HCT116 (cell line): ENCODE measurements around the gene PGC. TPM values are rescaled to one million over a fixed set of nuclear protein-coding genes. Genes with fewer than 3 reads are reported as not detected.

Experiments used
- ATAC-seq: fragments of 200-7000 bp; cut with Tn5 transposase; 2 replicates; pipeline ENCODE4 v1.9.1; 2020; ENCODE audit warnings: mild to moderate bottlenecking, moderate library complexity
- BruUV-seq: library from RNA; stranded (reverse); fragments of 400-500 nt; replicated peaks from 2 replicates; lab custom pipeline; 2021; lab: Mats Ljungman, UMichigan
- CTCF ChIA-PET: fragments of 300-600 bp; sonication (Branson Sonifier 250); formaldehyde crosslinking; loops from one replicate; lab custom pipeline; 2021; ENCODE audit warnings: antibody characterized with exemption; lab: Charles Lee
- POLR2A ChIA-PET: fragments of 300-600, 350-600 bp; sonication (Branson Sonifier 250); formaldehyde crosslinking; loops from one replicate; lab custom pipeline; 2021; ENCODE audit warnings: antibody characterized with exemption; lab: Charles Lee
- RAD21 ChIA-PET, 2 experiments: fragments of 300-600 bp; sonication (Branson Sonifier 250); formaldehyde crosslinking; loops; one replicate each; lab custom pipeline; 2023; ENCODE audit warnings: low total read pairs in 2 of 2; ENCODE audit not compliant: uncharacterized antibody in 2 of 2, unreplicated experiment in 2 of 2, low non-redundant PET in 1 of 2; lab: Charles Lee
- DNase-seq: peaks from one replicate; pipeline ENCODE4 v3.0.0-alpha.2; 2010; ENCODE audit warnings: low read depth, low spot score
- H2AFZ ChIP-seq: fragments of 200-600 bp; shearing (Covaris generic), sonication (generic); 2 replicates; pipeline ENCODE4 v1.6.1; 2017; ENCODE audit warnings: low read depth, mixed run types, mixed read lengths, antibody characterized with exemption, low read length; ENCODE audit not compliant: poor library complexity, severe bottlenecking
- H3K27ac ChIP-seq: 2 replicates; pipeline ENCODE4 v1.5.1; 2012; ENCODE audit warnings: low read depth, low read length
- H3K27me3 ChIP-seq: fragments of 200-600 bp; sonication (generic); 2 replicates; pipeline ENCODE4 v1.6.1; 2016; ENCODE audit warnings: mixed run types, low read length, mixed read lengths; ENCODE audit not compliant: insufficient read depth
- H3K36me3 ChIP-seq, 2 experiments: fragments of 200-500 bp in 1 of 2; fragments of 200-600 bp in 1 of 2; sonication (Bioruptor generic) in 1 of 2; sonication (generic) in 1 of 2; 2 replicates each; pipeline versions ENCODE4 v1.5.1 to v1.6.1; 2014 to 2016; ENCODE audit warnings: low read length in 2 of 2, inconsistent platforms in 1 of 2, mixed read lengths in 1 of 2, mixed run types in 1 of 2; ENCODE audit not compliant: insufficient read depth in 2 of 2, control insufficient read depth in 1 of 2
- H3K4me1 ChIP-seq, 2 experiments: fragments of 200-600 bp in 1 of 2; sonication (generic) in 1 of 2; 2 replicates each; pipeline versions ENCODE4 v1.5.1 to v1.6.1; 2012 to 2017; ENCODE audit warnings: low read length in 2 of 2, inconsistent platforms in 1 of 2, mild to moderate bottlenecking in 1 of 2, mixed read lengths in 1 of 2, mixed run types in 1 of 2, moderate library complexity in 1 of 2; ENCODE audit not compliant: insufficient read depth in 2 of 2, control insufficient read depth in 1 of 2
- H3K4me2 ChIP-seq: fragments of 200-600 bp; sonication (generic); 2 replicates; pipeline ENCODE4 v1.6.1; 2017; ENCODE audit warnings: mixed run types, low read length, mixed read lengths
- H3K4me3 ChIP-seq, 2 experiments: fragments of 200-600 bp in 1 of 2; sonication (generic) in 1 of 2; replicated peaks in 1 of 2; 2 replicates each; pipeline ENCODE4 v1.5.1; 2011 to 2016; ENCODE audit warnings: low read length in 2 of 2, control low read depth in 1 of 2, low read depth in 1 of 2, mild to moderate bottlenecking in 1 of 2, mixed read lengths in 1 of 2, mixed run types in 1 of 2
- H3K79me2 ChIP-seq: fragments of 200-600 bp; sonication (generic); 2 replicates; pipeline ENCODE4 v1.6.1; 2017; ENCODE audit warnings: mild to moderate bottlenecking, mixed run types, low read length, moderate library complexity, mixed read lengths; ENCODE audit not compliant: insufficient read depth
- H3K9ac ChIP-seq: fragments of 200-600 bp; sonication (generic); 2 replicates; pipeline ENCODE4 v1.6.1; 2016; ENCODE audit warnings: low read length, mixed read lengths
- H3K9me2 ChIP-seq: fragments of 200-600 bp; sonication (generic), shearing (Covaris generic); 2 replicates; pipeline ENCODE4 v1.6.1; 2017; ENCODE audit warnings: mixed run types, mild to moderate bottlenecking, moderate library complexity; ENCODE audit not compliant: insufficient read depth
- H3K9me3 ChIP-seq, 2 experiments: fragments of 200-500 bp in 1 of 2; fragments of 200-600 bp in 1 of 2; sonication (Bioruptor generic) in 1 of 2; sonication (generic) in 1 of 2; 2 replicates each; pipeline ENCODE4 v1.6.1; 2014 to 2017; ENCODE audit warnings: low read length in 2 of 2, mixed read lengths in 2 of 2, inconsistent platforms in 1 of 2, low read depth in 1 of 2, mild to moderate bottlenecking in 1 of 2, mixed run types in 1 of 2, moderate library complexity in 1 of 2; ENCODE audit not compliant: control insufficient read depth in 1 of 2, insufficient read depth in 1 of 2
- H4K20me1 ChIP-seq: fragments of 200-600 bp; sonication (generic), shearing (Covaris generic); 2 replicates; pipeline ENCODE4 v1.6.1; 2017; ENCODE audit warnings: mixed run types, mild to moderate bottlenecking, moderate library complexity; ENCODE audit not compliant: insufficient read depth
- ATF3 ChIP-seq: IDR thresholded peaks from 2 replicates; pipeline ENCODE4 v1.6.1; 2012
- CBX3 ChIP-seq: IDR thresholded peaks from 2 replicates; pipeline ENCODE4 v1.6.1; 2012; ENCODE audit warnings: low read depth
- CEBPB ChIP-seq: IDR thresholded peaks from 2 replicates; pipeline ENCODE4 v1.6.1; 2012; ENCODE audit warnings: low read depth
- EZH2 ChIP-seq: fragments of 200-600 bp; sonication (generic); IDR thresholded peaks from 2 replicates; pipeline ENCODE4 v1.6.1; 2017; ENCODE audit warnings: antibody characterized with exemption, mixed run types
- EZH2phosphoT487 ChIP-seq: fragments of 200-600 bp; IDR thresholded peaks from 2 replicates; pipeline ENCODE4 v1.6.1; 2018; ENCODE audit warnings: antibody characterized with exemption, borderline replicate concordance
- FOSL1 ChIP-seq: IDR thresholded peaks from 2 replicates; pipeline ENCODE4 v1.6.1; 2012; ENCODE audit warnings: low read depth
- JUND ChIP-seq: IDR thresholded peaks from 2 replicates; pipeline ENCODE4 v1.6.1; 2012
- MAX ChIP-seq: IDR thresholded peaks from 2 replicates; pipeline ENCODE4 v1.6.1; 2012
- POLR2A ChIP-seq: IDR thresholded peaks from 2 replicates; pipeline ENCODE4 v1.7.0; 2011; ENCODE audit warnings: borderline replicate concordance; ENCODE audit not compliant: insufficient read depth, insufficient read length; ENCODE audit errors: extremely low read depth
- RAD21 ChIP-seq: IDR thresholded peaks from 2 replicates; pipeline ENCODE4 v1.6.1; 2012; ENCODE audit warnings: low read depth, mild to moderate bottlenecking
- REST ChIP-seq: IDR thresholded peaks from 2 replicates; pipeline ENCODE4 v1.6.1; 2012; ENCODE audit warnings: low read depth
- SIN3A ChIP-seq: IDR thresholded peaks from 2 replicates; pipeline ENCODE4 v1.6.1; 2012; ENCODE audit warnings: low read depth
- SRF ChIP-seq: IDR thresholded peaks from 2 replicates; pipeline ENCODE4 v1.6.1; 2012; ENCODE audit warnings: low read depth
- TCF7L2 ChIP-seq: IDR thresholded peaks from 2 replicates; pipeline ENCODE4 v1.7.0; 2011; ENCODE audit warnings: borderline replicate concordance, inconsistent platforms; ENCODE audit not compliant: insufficient read depth, insufficient read length; ENCODE audit errors: extremely low read depth
- ZBTB33 ChIP-seq: IDR thresholded peaks from 2 replicates; pipeline ENCODE4 v1.6.1; 2011; ENCODE audit warnings: mild to moderate bottlenecking, low read length, moderate library complexity; ENCODE audit not compliant: insufficient replicate concordance; ENCODE audit errors: extremely low read depth
- ZNF274 ChIP-seq: fragments of 200-500 bp; sonication (Bioruptor generic); IDR thresholded peaks from 2 replicates; pipeline ENCODE4 v1.6.1; 2014; ENCODE audit warnings: mild to moderate bottlenecking, low read depth, low read length, inconsistent platforms
- intact Hi-C: fragments of 100-400 bp; cut with micrococcal nuclease; formaldehyde crosslinking; loops from 2 replicates; pipeline ENCODE4 v1.10.0; 2022
- total RNA-seq: library from RNA; stranded (reverse); gene quantifications from one replicate; pipeline ENCODE4 v1.2.1, GENCODE V29; 2021; ENCODE audit not compliant: unreplicated experiment

PGC gene
- total RNA-seq, 1 experiment from 2014 or later, result 1.2 TPM

GRCh38 chr6:41785254-41785653 is 38.1 kb upstream of the PGC start:
- no peak overlapping the region for H3K9ac ChIP-seq
- DNase-seq (no peak), ATAC-seq (no peak)
- peak overlapping the region; percentile 87; the same call in 1 of the 2 replicates for H3K4me2 ChIP-seq
- peaks cover 25% of the 10 kb centered on the region for H3K79me2 ChIP-seq
- intact Hi-C loops, result loop anchor here (5.0 to 10.0 kb wide), 3 partner anchors 152 to 430 kb away; partner anchors contain the start of gene MRPS10
- no peaks in the 10 kb centered on the region for H3K27me3 ChIP-seq
- ChIA-PET CTCF (interaction anchor here (0.7 to 3.3 kb wide), 5 partner anchors 136 to 264 kb away, joined by 3 to 31 read pairs (median 3); partner anchors contain the start of genes BYSL, MED20 and TAF8), RAD21 (no interaction called here), POLR2A (no interaction called here)
- no TSS peak for BruUV-seq
- peaks cover 15 to 28% of the 10 kb centered on the region in 2 experiments for H3K4me1 ChIP-seq
- H3K9me3 ChIP-seq, result no peaks in the 10 kb centered on the region
- no peaks in the 10 kb centered on the region for H3K9me2 ChIP-seq
- H3K27ac ChIP-seq, result no peak overlapping the region
- peaks cover 8 to 12% of the 10 kb centered on the region in 2 experiments for H3K36me3 ChIP-seq
- H4K20me1 ChIP-seq, result no peaks in the 10 kb centered on the region
- H2AFZ ChIP-seq, result no peak overlapping the region
- H3K4me3 ChIP-seq, result no peak overlapping the region
- no peak for TF ChIP-seq CBX3
- no peak for TF ChIP-seq SRF
- no peak for TF ChIP-seq ATF3
- no peak for TF ChIP-seq EZH2phosphoT487
- no peak for TF ChIP-seq EZH2
- TF ChIP-seq MAX, result no peak
- TF ChIP-seq POLR2A, result no peak
- TF ChIP-seq JUND, result no peak
- TF ChIP-seq CEBPB, result no peak
- no peak for TF ChIP-seq FOSL1
- TF ChIP-seq TCF7L2, result no peak
- TF ChIP-seq SIN3A, result no peak
- TF ChIP-seq RAD21, result no peak
- no peak for TF ChIP-seq REST
- TF ChIP-seq ZBTB33, result no peak
- no peak for TF ChIP-seq ZNF274
